GM12872 (cell line): Measurements from ENCODE around the gene KDF1.

ENCODE experiments used
- TF ChIP-seq, protein P1 (sequence below): IDR thresholded peaks from 3 replicates; pipeline ENCODE4 v1.5.1; 2011; ENCODE audit warnings: low read depth, mild to moderate bottlenecking, low read length, moderate library complexity; ENCODE audit not compliant: insufficient read depth

Gene KDF1

DNA sequence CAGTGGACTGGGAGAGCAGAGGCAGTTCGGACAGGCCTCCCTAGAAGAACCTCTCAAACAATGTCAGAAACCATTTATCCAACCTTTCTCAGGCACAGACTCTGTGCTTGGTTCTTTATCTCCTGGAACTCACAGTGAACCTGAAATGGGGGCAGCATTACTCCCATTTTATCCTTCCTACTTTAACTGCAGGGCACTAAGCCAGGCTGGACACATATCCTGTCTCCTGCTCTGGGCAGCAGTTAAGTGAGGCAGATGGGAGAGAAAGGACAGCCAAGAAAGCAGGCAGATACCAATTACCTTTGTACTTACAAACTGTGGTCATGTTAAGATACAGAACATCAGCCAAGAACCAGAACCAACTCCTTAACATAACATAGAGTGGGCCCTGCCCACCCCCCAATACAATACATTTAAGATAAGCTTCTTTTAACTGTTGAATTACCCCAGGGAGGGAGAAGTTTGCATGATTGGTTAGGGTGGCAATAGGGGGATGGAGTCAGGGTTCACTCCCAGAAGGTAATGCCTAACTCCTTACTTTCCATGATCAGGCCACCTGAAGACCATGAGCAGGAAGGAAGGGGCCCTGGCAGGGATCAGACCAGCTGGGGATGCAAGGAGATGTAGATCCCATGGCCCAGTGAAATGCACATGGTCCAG is 10.9 kb downstream of the KDF1 start:
- TF ChIP-seq, protein P1, sequence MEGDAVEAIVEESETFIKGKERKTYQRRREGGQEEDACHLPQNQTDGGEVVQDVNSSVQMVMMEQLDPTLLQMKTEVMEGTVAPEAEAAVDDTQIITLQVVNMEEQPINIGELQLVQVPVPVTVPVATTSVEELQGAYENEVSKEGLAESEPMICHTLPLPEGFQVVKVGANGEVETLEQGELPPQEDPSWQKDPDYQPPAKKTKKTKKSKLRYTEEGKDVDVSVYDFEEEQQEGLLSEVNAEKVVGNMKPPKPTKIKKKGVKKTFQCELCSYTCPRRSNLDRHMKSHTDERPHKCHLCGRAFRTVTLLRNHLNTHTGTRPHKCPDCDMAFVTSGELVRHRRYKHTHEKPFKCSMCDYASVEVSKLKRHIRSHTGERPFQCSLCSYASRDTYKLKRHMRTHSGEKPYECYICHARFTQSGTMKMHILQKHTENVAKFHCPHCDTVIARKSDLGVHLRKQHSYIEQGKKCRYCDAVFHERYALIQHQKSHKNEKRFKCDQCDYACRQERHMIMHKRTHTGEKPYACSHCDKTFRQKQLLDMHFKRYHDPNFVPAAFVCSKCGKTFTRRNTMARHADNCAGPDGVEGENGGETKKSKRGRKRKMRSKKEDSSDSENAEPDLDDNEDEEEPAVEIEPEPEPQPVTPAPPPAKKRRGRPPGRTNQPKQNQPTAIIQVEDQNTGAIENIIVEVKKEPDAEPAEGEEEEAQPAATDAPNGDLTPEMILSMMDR, result no peak

DNA sequence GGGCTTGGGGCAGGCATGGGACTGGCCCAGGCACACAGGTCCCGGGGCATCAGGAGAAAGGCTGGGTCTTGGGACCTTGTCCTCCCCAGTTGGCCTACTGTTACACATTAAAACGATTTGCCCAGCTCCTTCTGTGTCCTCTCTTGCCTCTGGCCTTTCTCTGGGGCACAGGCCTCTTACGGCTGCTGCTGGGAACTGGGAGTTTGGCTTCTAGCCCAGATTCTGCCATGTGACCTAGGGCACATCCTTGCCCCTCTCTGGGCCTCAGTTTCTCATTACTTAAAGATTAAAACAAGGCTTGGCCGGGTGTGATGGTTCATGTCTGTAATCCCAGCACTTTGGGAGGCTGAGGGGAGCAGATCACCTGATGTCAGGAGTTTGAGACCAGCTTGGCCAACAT is 14.0 kb downstream of the KDF1 start:
- TF ChIP-seq, protein P1, result no peak

DNA sequence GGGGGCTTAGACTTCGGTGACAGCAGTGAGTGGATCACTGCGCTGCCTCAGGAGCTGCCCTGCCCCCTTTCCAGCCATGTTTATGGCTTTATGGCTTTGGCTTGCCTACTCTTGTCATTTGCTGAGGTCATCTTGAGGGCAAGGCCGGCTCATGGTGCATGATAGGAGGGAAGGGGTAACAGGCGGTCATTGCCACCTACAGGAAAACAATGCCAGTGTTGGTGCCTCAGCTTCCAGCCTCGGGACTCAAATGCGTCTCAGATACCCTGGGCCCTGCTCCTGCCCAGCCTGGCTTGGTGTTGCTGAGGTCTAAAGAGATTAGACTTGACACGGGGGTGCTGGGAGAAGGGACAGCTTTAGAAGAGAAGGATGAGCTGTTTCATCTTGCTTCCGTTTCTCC is 14.5 kb downstream of the KDF1 start:
- TF ChIP-seq, protein P1, result no peak

DNA sequence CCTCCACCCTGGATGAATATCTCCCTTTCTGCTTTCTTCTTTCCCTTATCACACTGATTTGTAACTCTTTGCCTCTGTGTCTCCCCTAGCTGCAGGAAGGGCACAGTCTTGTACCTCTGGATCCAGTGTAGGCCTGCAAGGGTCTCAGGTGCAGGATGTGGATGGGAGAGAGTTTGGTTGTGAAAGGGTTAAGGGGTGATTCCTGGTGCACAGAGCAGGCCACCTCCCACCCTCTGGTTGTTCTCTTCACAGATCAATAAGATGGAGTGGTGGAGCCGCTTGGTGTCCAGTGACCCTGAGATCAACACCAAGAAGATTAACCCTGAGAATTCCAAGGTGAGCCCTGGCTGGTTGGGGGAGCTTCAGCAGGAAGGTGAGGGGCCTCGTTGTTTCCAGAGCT is 15.1 kb downstream of the KDF1 start:
- TF ChIP-seq, protein P1, result no peak

DNA sequence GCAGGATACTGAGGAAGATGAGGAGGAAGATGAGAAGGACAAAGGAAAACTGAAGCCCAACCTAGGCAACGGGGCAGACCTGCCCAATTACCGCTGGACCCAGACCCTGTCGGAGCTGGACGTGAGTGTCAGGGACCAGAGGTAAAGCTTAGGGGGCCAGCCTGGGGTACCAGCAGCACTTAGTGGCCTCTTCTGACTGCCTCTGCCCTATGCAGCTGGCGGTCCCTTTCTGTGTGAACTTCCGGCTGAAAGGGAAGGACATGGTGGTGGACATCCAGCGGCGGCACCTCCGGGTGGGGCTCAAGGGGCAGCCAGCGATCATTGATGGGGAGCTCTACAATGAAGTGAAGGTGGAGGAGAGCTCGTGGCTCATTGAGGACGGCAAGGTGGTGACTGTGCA is 17.6 kb downstream of the KDF1 start:
- TF ChIP-seq, protein P1, result no peak

DNA sequence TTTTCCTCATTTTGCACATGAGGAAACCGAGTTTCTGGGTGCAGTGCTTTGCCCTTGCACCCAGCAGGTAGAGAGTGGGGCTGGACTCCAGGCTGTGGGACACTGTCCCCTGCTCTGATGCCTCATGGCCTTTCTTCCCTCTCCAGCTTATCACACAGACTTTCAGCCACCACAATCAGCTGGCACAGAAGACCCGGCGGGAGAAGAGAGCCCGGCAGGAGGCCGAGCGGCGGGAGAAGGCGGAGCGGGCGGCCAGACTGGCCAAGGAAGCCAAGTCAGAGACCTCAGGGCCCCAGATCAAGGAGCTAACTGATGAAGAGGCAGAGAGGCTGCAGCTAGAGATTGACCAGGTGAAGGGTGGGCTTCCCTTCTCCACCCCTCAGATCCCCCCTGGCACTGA is 19.0 kb downstream of the KDF1 start:
- TF ChIP-seq, protein P1, result no peak

DNA sequence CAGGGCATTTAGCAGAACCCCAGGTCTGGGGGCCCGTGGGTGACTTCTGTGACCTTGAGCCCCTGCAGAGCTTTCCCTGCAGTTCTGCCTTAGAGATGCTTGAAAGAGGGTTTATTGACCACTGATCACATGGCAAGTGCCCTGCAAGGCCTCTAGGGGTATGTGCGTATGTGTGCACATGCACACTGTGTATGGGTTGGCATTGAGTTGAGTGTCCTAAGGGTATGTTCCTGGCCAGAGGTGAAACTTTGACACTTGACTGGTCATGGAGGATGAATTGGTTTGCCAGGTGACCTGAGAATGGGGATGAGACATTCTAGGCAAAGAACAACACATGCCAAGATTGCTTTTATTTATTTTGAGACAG is 21.6 kb downstream of the KDF1 start:
- TF ChIP-seq, protein P1, result no peak
